DND-41 (cell line): ENCODE measurements around the gene KCNK16.

Experiments used
- EZH2 ChIP-seq: IDR thresholded peaks from 3 replicates; pipeline ENCODE4 v1.6.1; 2012; ENCODE audit warnings: borderline replicate concordance, low read depth, mild to moderate bottlenecking, moderate library complexity, low read length, inconsistent platforms; ENCODE audit not compliant: severe bottlenecking
- TF ChIP-seq, protein P1 (sequence below): IDR thresholded peaks from 2 replicates; pipeline ENCODE4 v1.5.1; 2012; ENCODE audit warnings: borderline replicate concordance, low read length, moderate library complexity, mild to moderate bottlenecking; ENCODE audit not compliant: poor library complexity, severe bottlenecking; ENCODE audit errors: extremely low read depth

GRCh38 chr6:39292637-39293036 is 29.9 kb downstream of the KCNK16 start:
- no peak for TF ChIP-seq EZH2
- TF ChIP-seq, protein P1, sequence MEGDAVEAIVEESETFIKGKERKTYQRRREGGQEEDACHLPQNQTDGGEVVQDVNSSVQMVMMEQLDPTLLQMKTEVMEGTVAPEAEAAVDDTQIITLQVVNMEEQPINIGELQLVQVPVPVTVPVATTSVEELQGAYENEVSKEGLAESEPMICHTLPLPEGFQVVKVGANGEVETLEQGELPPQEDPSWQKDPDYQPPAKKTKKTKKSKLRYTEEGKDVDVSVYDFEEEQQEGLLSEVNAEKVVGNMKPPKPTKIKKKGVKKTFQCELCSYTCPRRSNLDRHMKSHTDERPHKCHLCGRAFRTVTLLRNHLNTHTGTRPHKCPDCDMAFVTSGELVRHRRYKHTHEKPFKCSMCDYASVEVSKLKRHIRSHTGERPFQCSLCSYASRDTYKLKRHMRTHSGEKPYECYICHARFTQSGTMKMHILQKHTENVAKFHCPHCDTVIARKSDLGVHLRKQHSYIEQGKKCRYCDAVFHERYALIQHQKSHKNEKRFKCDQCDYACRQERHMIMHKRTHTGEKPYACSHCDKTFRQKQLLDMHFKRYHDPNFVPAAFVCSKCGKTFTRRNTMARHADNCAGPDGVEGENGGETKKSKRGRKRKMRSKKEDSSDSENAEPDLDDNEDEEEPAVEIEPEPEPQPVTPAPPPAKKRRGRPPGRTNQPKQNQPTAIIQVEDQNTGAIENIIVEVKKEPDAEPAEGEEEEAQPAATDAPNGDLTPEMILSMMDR: no peak
